ENCODE data around the gene RUNX1. TPM values are rescaled to one million over a fixed set of nuclear protein-coding genes. Genes with fewer than 3 reads are reported as not detected.

The RUNX1 gene
- total RNA-seq, 1 donor from 2014 or later = 92.1 TPM

DNA sequence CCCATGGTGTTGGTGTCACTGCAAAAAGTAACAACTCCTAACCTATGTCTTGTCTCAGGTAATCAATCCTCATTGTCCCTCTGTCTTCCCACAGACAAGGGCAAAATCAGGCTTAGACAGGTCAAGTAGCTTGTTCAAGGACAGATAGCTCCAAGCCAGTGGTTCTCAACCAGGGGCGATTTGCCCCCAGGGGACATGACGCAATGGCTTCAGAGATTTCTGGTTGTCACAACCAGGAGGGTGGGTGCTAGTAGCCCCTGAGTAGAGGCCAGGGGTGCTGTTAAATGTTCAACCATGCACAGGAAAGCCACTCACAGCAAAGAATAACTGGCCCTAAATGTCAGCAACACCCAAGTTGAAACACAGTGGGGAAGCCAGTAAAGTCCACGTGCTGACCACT, 178.9 kb downstream of the RUNX1 start:
- Mint-ChIP-seq H3K9me3 (no peaks in the 10 kb centered on the region), H3K36me3 (ENCODE audit: low read depth) (peaks cover 63% of the 10 kb centered on the region), H3K4me3 (no peak overlapping the region), H3K27me3 (no peaks in the 10 kb centered on the region), H3K27ac (no peak overlapping the region), H3K4me1 (peaks cover 55% of the 10 kb centered on the region)
- CTCF ChIA-PET = no interaction called here
- TF ChIP-seq, protein P1, sequence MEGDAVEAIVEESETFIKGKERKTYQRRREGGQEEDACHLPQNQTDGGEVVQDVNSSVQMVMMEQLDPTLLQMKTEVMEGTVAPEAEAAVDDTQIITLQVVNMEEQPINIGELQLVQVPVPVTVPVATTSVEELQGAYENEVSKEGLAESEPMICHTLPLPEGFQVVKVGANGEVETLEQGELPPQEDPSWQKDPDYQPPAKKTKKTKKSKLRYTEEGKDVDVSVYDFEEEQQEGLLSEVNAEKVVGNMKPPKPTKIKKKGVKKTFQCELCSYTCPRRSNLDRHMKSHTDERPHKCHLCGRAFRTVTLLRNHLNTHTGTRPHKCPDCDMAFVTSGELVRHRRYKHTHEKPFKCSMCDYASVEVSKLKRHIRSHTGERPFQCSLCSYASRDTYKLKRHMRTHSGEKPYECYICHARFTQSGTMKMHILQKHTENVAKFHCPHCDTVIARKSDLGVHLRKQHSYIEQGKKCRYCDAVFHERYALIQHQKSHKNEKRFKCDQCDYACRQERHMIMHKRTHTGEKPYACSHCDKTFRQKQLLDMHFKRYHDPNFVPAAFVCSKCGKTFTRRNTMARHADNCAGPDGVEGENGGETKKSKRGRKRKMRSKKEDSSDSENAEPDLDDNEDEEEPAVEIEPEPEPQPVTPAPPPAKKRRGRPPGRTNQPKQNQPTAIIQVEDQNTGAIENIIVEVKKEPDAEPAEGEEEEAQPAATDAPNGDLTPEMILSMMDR (IDR thresholded peaks at IDR 0.05) = no peak
- POLR2A ChIA-PET = interaction anchor here (1.4 kb wide), 1 partner anchor 19 kb away, joined by 4 read pairs; no protein-coding TSS in a partner anchor
- DNase-seq = no peak
- intact Hi-C loops (cut with micrococcal nuclease) = no loop called here
- no peak for ATAC-seq (ENCODE audit: low read depth)

DNA sequence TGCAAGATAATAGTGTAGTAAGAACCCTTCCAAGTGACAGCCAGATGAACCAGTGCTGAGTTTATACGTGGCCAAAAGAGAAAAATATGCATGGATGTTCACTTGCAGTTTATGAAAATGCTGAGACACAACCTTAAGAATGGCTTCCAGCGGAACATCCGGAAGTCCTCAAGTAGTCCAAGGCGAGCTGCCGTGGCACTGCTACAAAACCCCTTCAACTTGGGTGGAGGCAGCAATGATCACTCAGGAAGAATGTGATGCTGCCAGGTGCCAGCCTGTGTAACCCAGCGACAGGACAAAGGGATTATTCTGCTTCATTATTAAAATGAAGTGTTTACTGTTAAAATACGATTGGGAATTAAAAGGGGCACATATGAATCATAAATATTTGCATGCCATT, 179.6 kb downstream of the RUNX1 start:
- no peaks in the 10 kb centered on the region for H3K9me3 Mint-ChIP-seq
- TF ChIP-seq, protein P1 (IDR thresholded peaks at IDR 0.05) = no peak
- no peak overlapping the region for H3K27ac Mint-ChIP-seq
- H3K36me3 Mint-ChIP-seq (ENCODE audit: low read depth) = peaks cover 69% of the 10 kb centered on the region
- ChIA-PET POLR2A (interaction anchor here (7.4 kb wide), 1 partner anchor 17 kb away, joined by 218 read pairs; no protein-coding TSS in a partner anchor), CTCF (no interaction called here)
- H3K4me1 Mint-ChIP-seq = peaks cover 55% of the 10 kb centered on the region
- no peak for ATAC-seq (ENCODE audit: low read depth)
- intact Hi-C loops (cut with micrococcal nuclease) = loop anchor here (5.0 kb wide), 1 partner anchor 62 kb away; no protein-coding TSS in a partner anchor
- H3K27me3 Mint-ChIP-seq = no peaks in the 10 kb centered on the region
- no peak for DNase-seq
- no peak overlapping the region for H3K4me3 Mint-ChIP-seq

DNA sequence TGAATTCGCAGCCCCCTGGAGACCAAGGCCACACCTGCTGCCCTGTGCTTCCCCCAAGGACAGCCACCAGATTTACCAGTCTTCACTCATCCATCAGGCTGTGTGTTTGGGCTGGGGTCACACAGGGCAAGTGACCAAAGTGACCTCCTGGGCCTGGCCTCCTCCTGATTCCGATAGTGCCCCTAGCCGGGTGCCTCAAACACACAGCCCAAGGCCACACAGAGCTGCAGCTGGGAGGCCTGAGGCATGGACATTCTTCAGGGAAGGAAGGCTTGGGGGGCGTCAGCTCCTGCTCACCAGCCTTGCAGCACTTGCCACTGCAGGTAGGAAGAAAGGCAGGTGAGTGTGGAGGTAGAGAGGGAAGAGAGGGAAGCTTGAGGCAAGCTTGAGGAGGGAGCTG, 181.3 kb downstream of the RUNX1 start:
- DNase-seq = no peak
- POLR2A ChIA-PET = interaction anchor here (1.0 to 7.4 kb wide), 4 partner anchors 9 to 180 kb away, joined by 4 to 218 read pairs (median 5); no protein-coding TSS in a partner anchor
- Mint-ChIP-seq H3K4me3 (no peak overlapping the region), H3K27ac (peak overlapping the region; percentile 43), H3K4me1 (peaks cover 53% of the 10 kb centered on the region), H3K27me3 (no peaks in the 10 kb centered on the region), H3K36me3 (ENCODE audit: low read depth) (peaks cover 69% of the 10 kb centered on the region), H3K9me3 (no peaks in the 10 kb centered on the region)
- CTCF ChIA-PET = interaction anchor here (1.1 kb wide), 1 partner anchor 22 kb away, joined by 3 read pairs; no protein-coding TSS in a partner anchor
- intact Hi-C loops (cut with micrococcal nuclease) = loop anchor here (5.0 kb wide), 1 partner anchor 60 kb away; no protein-coding TSS in a partner anchor
- TF ChIP-seq, protein P1 (IDR thresholded peaks at IDR 0.05) = no peak
- no peak for ATAC-seq (ENCODE audit: low read depth)

DNA sequence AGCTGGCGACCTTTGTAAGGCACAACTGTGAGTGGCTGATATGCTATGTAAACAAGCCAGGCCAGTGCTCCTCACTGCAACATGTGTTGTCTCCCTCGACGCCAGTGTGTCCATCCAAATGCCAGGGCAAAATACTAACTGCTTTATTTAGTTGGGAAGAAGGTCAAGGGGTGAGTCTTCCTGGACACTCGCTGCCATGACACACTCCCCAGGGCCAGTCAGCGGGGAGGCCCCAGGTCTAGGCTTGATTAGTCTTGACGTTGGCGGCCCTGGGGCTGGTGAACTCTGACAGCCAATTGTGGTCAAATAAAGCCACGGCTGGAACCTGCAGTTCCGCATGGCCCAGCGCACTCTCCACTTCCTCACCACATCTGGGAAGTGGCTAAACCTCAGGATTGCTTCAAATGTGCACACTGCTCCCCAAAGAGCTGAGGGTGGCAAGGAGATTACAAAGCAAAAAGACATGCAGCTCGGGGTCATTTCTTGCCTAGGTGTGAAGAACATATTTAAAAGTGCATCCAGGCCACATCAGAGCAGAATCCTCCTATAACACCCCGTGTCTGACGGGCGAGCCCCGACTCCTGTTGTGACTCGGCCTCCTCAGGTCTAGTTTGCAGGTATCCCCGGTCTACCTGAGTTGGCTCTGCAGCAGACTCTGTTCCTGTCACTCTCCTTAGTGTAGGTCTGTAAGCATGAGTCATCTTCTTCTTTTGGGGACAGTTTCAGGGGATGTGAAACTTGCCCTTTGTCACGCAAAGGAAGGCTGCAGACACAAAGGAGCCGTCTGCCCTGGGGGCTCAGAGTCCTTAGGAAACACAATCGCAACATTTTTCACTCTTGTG, 183.5 kb downstream of the RUNX1 start:
- ChIA-PET POLR2A (interaction anchor here (0.6 to 7.4 kb wide), 21 partner anchors 8 to 573 kb away, joined by 3 to 218 read pairs (median 4); no protein-coding TSS in a partner anchor), CTCF (interaction anchor here (0.5 to 2.9 kb wide), 6 partner anchors 18 to 1469 kb away, joined by 3 to 23 read pairs (median 4); no protein-coding TSS in a partner anchor)
- peaks cover 50% of the 10 kb centered on the region for H3K4me1 Mint-ChIP-seq
- H3K27ac Mint-ChIP-seq = peak overlapping the region; percentile 87
- peak overlapping the region; percentile 73 for H3K4me3 Mint-ChIP-seq
- peak; percentile 65 for DNase-seq
- no peaks in the 10 kb centered on the region for H3K27me3 Mint-ChIP-seq
- peak; percentile 82 for ATAC-seq (ENCODE audit: low read depth)
- TF ChIP-seq, protein P1 (IDR thresholded peaks at IDR 0.05) = no peak
- intact Hi-C loops (cut with micrococcal nuclease) = loop anchor here (1.0 to 5.0 kb wide), 7 partner anchors 8 to 184 kb away; partner anchors contain the start of gene RUNX1
- H3K9me3 Mint-ChIP-seq = no peaks in the 10 kb centered on the region
- H3K36me3 Mint-ChIP-seq (ENCODE audit: low read depth) = peaks cover 79% of the 10 kb centered on the region

All from activated B cell treated with CpG ODN at 0.5 μM for 24 hours (primary cell).